Lower leg skin (tissue), 4 donors: ENCODE data around the gene SIN3B. TPM values are rescaled to one million over a fixed set of nuclear protein-coding genes. Genes with fewer than 3 reads are reported as not detected.

Experiments
- DNase-seq, 2 donors: peaks; one replicate each; pipeline ENCODE4 v3.0.0-alpha.2; 2019; ENCODE audit warnings: low spot score in 2 of 2
- H3K4me3 ChIP-seq: fragments of 200-600 bp; sonication (generic); 2 replicates; pipeline ENCODE4 v1.5.1; 2017; ENCODE audit warnings: mild to moderate bottlenecking, low read depth; ENCODE audit not compliant: poor library complexity, severe bottlenecking
- CTCF ChIP-seq, 3 donors: fragments of 450-650 bp; IDR thresholded peaks; one replicate each; pipeline ENCODE4 v1.5.1; 2016; ENCODE audit warnings: antibody characterized with exemption in 3 of 3, mild to moderate bottlenecking in 3 of 3, moderate library complexity in 2 of 3
- POLR2A ChIP-seq, 2 donors: fragments of 450-650 bp; IDR thresholded peaks; one replicate each; pipeline ENCODE4 v1.6.1; 2016 to 2017; ENCODE audit warnings: antibody characterized with exemption in 2 of 2, mild to moderate bottlenecking in 1 of 2, moderate library complexity in 1 of 2
- WGBS, 2 donors: methylation state at CpG; one replicate each; pipeline ENCODE4 v1.1.5; 2018; 5-methylcytosine and 5-hydroxymethylcytosine counted together
- intact Hi-C: fragments of 100-400 bp; cut with DNase I; formaldehyde crosslinking; loops from one replicate; pipeline ENCODE4 v1.15.0; 2023; ENCODE audit warnings: low total_unique reads
- total RNA-seq, 4 donors: library from RNA; depleted of rRNA; stranded (reverse); fragments of >200 nt; gene quantifications; one replicate each; pipeline ENCODE4 v1.1.0, GENCODE V29; 2016

SIN3B gene
- total RNA-seq, 4 donors from 2014 or later = 26.3 to 54.4 (median 40.1) TPM

- no peak for DNase-seq
- intact Hi-C loops = no loop called here
- no peak overlapping the region for H3K4me3 ChIP-seq
- 81 to 83% methylated on average over 12 of the region's 12 CpGs for WGBS, 2 donors
- TF ChIP-seq POLR2A (IDR thresholded peaks at IDR 0.05) = no peak
- no peak for TF ChIP-seq CTCF (IDR thresholded peaks at IDR 0.05)
Measured at GRCh38 chr19:16876904-16877361, 47.7 kb downstream of the SIN3B start.

- DNase-seq = no peak
- intact Hi-C loops = no loop called here
- TF ChIP-seq POLR2A (IDR thresholded peaks at IDR 0.05) (no peak), CTCF (IDR thresholded peaks at IDR 0.05) (no peak)
- no peak overlapping the region for H3K4me3 ChIP-seq
- 92 to 94% methylated on average over 10 to 11 of the region's 11 CpGs for WGBS, 2 donors
Measured at GRCh38 chr19:16877581-16877980, 48.4 kb downstream of the SIN3B start.

- intact Hi-C loops = no loop called here
- no peak for DNase-seq
- TF ChIP-seq CTCF (IDR thresholded peaks at IDR 0.05) (no peak), POLR2A (IDR thresholded peaks at IDR 0.05) (no peak)
- no peak overlapping the region for H3K4me3 ChIP-seq
- 97% methylated on average over 24 to 55 of the region's 55 CpGs for WGBS, 2 donors
Measured at GRCh38 chr19:16878181-16878965, 49.2 kb downstream of the SIN3B start.

- intact Hi-C loops = no loop called here
- TF ChIP-seq POLR2A (IDR thresholded peaks at IDR 0.05) = no peak
- no peak for TF ChIP-seq CTCF (IDR thresholded peaks at IDR 0.05)
- no peak for DNase-seq
- 94 to 96% methylated on average over 8 of the region's 8 CpGs for WGBS, 2 donors
- no peak overlapping the region for H3K4me3 ChIP-seq
Measured at GRCh38 chr19:16880884-16881554, 51.8 kb downstream of the SIN3B start.

GRCh38 chr19:16882146-16882545 lies 52.9 kb downstream of the SIN3B start:
- WGBS, 2 donors = 93 to 95% methylated on average over 3 of the region's 3 CpGs

More at GRCh38 chr19:16882146-16882545, 52.9 kb downstream of the SIN3B start:
- no peak for DNase-seq
- TF ChIP-seq CTCF (IDR thresholded peaks at IDR 0.05) (no peak), POLR2A (IDR thresholded peaks at IDR 0.05) (no peak)
- intact Hi-C loops = no loop called here
- no peak overlapping the region for H3K4me3 ChIP-seq
